Measurements from ENCODE around the gene TLL2. TPM values are rescaled to one million over a fixed set of nuclear protein-coding genes. Genes with fewer than 3 reads are reported as not detected.

Gene TLL2
- total RNA-seq, 3 donors from 2014 or later = not detected

- Mint-ChIP-seq H3K9me3 (no peaks in the 10 kb centered on the region), H3K4me1 (ENCODE audit: low read depth) (no peaks in the 10 kb centered on the region), H3K4me3 (no peak overlapping the region), H3K27me3 (ENCODE audit: low read depth) (peaks cover 8% of the 10 kb centered on the region), H3K36me3 (ENCODE audit: insufficient read depth) (no peaks in the 10 kb centered on the region)
- no peak for ATAC-seq
- DNase-seq = no peak
These were observed 123.3 kb downstream of the TLL2 start for GRCh38 chr10:96390460-96390864.

- H3K4me3 Mint-ChIP-seq = no peak overlapping the region
- peaks cover 8% of the 10 kb centered on the region for H3K27me3 Mint-ChIP-seq (ENCODE audit: low read depth)
- no peaks in the 10 kb centered on the region for H3K36me3 Mint-ChIP-seq (ENCODE audit: insufficient read depth)
- ATAC-seq (no peak), DNase-seq (no peak)
- H3K4me1 Mint-ChIP-seq (ENCODE audit: low read depth) = no peaks in the 10 kb centered on the region
- H3K9me3 Mint-ChIP-seq = no peaks in the 10 kb centered on the region
These were observed 123.9 kb downstream of the TLL2 start for GRCh38 chr10:96389785-96390184.

GRCh38 chr10:96387601-96388000 lies 126.1 kb downstream of the TLL2 start:
- Mint-ChIP-seq H3K4me1 (ENCODE audit: low read depth) (no peaks in the 10 kb centered on the region), H3K36me3 (ENCODE audit: insufficient read depth) (no peaks in the 10 kb centered on the region), H3K9me3 (no peaks in the 10 kb centered on the region), H3K27me3 (ENCODE audit: low read depth) (peaks cover 12% of the 10 kb centered on the region), H3K4me3 (no peak overlapping the region)
- no peak for ATAC-seq
- DNase-seq = no peak

GRCh38 chr10:96387161-96387560 lies 126.6 kb downstream of the TLL2 start:
- H3K4me3 Mint-ChIP-seq = no peak overlapping the region
- H3K4me1 Mint-ChIP-seq (ENCODE audit: low read depth) = no peaks in the 10 kb centered on the region
- no peaks in the 10 kb centered on the region for H3K9me3 Mint-ChIP-seq
- ATAC-seq (no peak), DNase-seq (no peak)
- no peaks in the 10 kb centered on the region for H3K36me3 Mint-ChIP-seq (ENCODE audit: insufficient read depth)
- peaks cover 12% of the 10 kb centered on the region for H3K27me3 Mint-ChIP-seq (ENCODE audit: low read depth)

DNA sequence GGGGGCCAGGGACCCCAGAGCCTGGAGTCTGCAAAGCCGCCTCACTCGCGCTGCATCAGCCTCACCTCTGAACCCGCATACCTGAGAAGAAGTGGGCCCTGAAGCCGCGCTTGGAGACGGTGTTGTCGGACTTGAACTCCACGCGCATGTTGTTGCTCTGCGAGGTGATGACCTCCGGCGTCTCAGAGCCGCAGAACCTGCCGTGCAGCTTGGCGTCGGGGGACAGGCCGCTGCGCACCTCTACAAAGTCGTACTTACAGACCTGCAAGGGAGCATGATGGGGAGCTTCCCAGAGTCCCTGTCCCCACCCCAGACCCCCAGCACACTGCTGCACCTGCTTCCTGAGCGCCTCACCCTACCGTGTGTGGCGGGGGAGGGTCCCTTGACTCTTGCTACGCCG lies 129.2 kb downstream of the TLL2 start:
- H3K4me3 Mint-ChIP-seq = no peak overlapping the region
- H3K27me3 Mint-ChIP-seq (ENCODE audit: low read depth) = peaks cover 15% of the 10 kb centered on the region
- no peaks in the 10 kb centered on the region for H3K9me3 Mint-ChIP-seq
- no peak for DNase-seq
- no peak for ATAC-seq
- no peaks in the 10 kb centered on the region for H3K4me1 Mint-ChIP-seq (ENCODE audit: low read depth)
- no peaks in the 10 kb centered on the region for H3K36me3 Mint-ChIP-seq (ENCODE audit: insufficient read depth)

GRCh38 chr10:96380821-96381220 lies 132.9 kb downstream of the TLL2 start:
- ATAC-seq = no peak
- Mint-ChIP-seq H3K27me3 (ENCODE audit: low read depth) (peaks cover 8% of the 10 kb centered on the region), H3K9me3 (no peaks in the 10 kb centered on the region), H3K4me1 (ENCODE audit: low read depth) (peaks cover under 1% of the 10 kb centered on the region), H3K4me3 (no peak overlapping the region), H3K36me3 (ENCODE audit: insufficient read depth) (no peaks in the 10 kb centered on the region)
- no peak for DNase-seq

GRCh38 chr10:96379758-96380157 lies 134.0 kb downstream of the TLL2 start:
- Mint-ChIP-seq H3K27me3 (ENCODE audit: low read depth) (peaks cover 8% of the 10 kb centered on the region), H3K4me1 (ENCODE audit: low read depth) (peaks cover 7% of the 10 kb centered on the region), H3K4me3 (no peak overlapping the region), H3K9me3 (no peaks in the 10 kb centered on the region), H3K36me3 (ENCODE audit: insufficient read depth) (no peaks in the 10 kb centered on the region)
- DNase-seq (no peak), ATAC-seq (no peak)

DNA sequence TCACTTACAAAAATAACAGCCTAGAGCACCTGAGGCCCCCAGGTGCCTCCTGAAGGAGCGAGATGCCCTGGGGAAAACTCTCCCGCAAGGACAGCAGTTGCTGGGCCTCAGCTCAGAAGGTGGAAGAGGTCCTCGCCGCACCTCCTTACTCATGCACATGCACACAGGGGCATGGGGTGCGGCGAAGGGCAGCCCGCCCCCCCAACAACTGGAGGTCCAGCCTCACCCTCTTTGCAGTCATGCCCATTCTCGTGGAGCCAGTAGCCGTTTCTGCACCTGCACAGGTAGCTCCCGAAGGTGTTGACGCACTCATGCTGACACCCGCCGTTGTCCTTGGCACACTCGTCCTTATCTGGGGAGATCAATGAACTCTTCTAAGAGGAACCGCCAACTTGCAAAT lies 135.0 kb downstream of the TLL2 start:
- ATAC-seq = no peak
- Mint-ChIP-seq H3K4me1 (ENCODE audit: low read depth) (peaks cover 7% of the 10 kb centered on the region), H3K36me3 (ENCODE audit: insufficient read depth) (no peaks in the 10 kb centered on the region)

DNA sequence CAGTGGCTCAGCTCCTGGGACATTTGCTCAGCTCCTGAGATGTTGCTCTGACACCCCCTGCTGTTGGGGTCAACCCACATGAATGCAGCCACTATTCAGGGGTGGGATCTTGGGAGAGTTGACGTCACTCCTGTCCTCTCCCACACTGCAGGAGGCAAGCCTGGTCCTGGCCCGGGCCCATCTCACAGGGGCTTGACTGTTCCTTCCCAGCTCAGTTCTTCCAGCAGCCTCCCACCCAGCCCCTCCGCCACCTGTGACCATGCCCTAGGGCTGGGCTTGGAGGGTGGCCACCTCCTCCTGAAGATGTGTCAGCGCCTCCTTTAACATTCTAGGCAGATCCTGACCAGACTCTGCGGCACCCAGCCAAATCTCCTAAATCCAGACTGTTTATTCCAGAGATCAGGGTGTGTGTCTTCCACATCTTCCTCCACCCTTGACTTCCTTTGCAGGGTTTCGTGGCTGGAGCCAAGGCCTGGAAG lies 135.9 kb downstream of the TLL2 start:
- DNase-seq = no peak
- Mint-ChIP-seq H3K27me3 (ENCODE audit: low read depth) (peaks cover 15% of the 10 kb centered on the region), H3K36me3 (ENCODE audit: insufficient read depth) (no peaks in the 10 kb centered on the region), H3K4me3 (no peak overlapping the region), H3K9me3 (no peaks in the 10 kb centered on the region), H3K4me1 (ENCODE audit: low read depth) (peaks cover 7% of the 10 kb centered on the region)
- ATAC-seq = no peak

More for the DNA sequence above, 135.0 kb downstream of the TLL2 start:
- no peak for DNase-seq
- H3K4me3 Mint-ChIP-seq = no peak overlapping the region
- H3K27me3 Mint-ChIP-seq (ENCODE audit: low read depth) = peaks cover 9% of the 10 kb centered on the region
- H3K9me3 Mint-ChIP-seq = no peaks in the 10 kb centered on the region

- DNase-seq (no peak), ATAC-seq (no peak)
- H3K4me3 Mint-ChIP-seq = no peak overlapping the region
- H3K27me3 Mint-ChIP-seq (ENCODE audit: low read depth) = peaks cover 22% of the 10 kb centered on the region
- H3K36me3 Mint-ChIP-seq (ENCODE audit: insufficient read depth) = no peaks in the 10 kb centered on the region
- H3K4me1 Mint-ChIP-seq (ENCODE audit: low read depth) = peaks cover 7% of the 10 kb centered on the region
- no peaks in the 10 kb centered on the region for H3K9me3 Mint-ChIP-seq
These were observed 137.2 kb downstream of the TLL2 start for GRCh38 chr10:96376483-96376882.

GRCh38 chr10:96374985-96375830 lies 138.5 kb downstream of the TLL2 start:
- no peaks in the 10 kb centered on the region for H3K36me3 Mint-ChIP-seq (ENCODE audit: insufficient read depth)
- H3K9me3 Mint-ChIP-seq = no peaks in the 10 kb centered on the region
- ATAC-seq = peak; percentile 89 to 92
- peaks cover 19% of the 10 kb centered on the region for H3K27me3 Mint-ChIP-seq (ENCODE audit: low read depth)
- DNase-seq = peak; percentile 60
- H3K4me1 Mint-ChIP-seq (ENCODE audit: low read depth) = peaks cover 7% of the 10 kb centered on the region
- peak overlapping the region; percentile 77 for H3K4me3 Mint-ChIP-seq

- H3K9me3 Mint-ChIP-seq = no peaks in the 10 kb centered on the region
- H3K4me1 Mint-ChIP-seq (ENCODE audit: low read depth) = peaks cover 7% of the 10 kb centered on the region
- ATAC-seq (no peak), DNase-seq (no peak)
- H3K36me3 Mint-ChIP-seq (ENCODE audit: insufficient read depth) = no peaks in the 10 kb centered on the region
- H3K27me3 Mint-ChIP-seq (ENCODE audit: low read depth) = peaks cover 19% of the 10 kb centered on the region
- peak overlapping the region; percentile 77 for H3K4me3 Mint-ChIP-seq
These were observed 139.1 kb downstream of the TLL2 start for GRCh38 chr10:96374639-96374984.

- no peak for DNase-seq
- Mint-ChIP-seq H3K4me3 (no peak overlapping the region), H3K27me3 (ENCODE audit: low read depth) (peaks cover 19% of the 10 kb centered on the region), H3K4me1 (ENCODE audit: low read depth) (peaks cover 7% of the 10 kb centered on the region), H3K36me3 (ENCODE audit: insufficient read depth) (no peaks in the 10 kb centered on the region), H3K9me3 (no peaks in the 10 kb centered on the region)
- no peak for ATAC-seq
These were observed 139.7 kb downstream of the TLL2 start for GRCh38 chr10:96374004-96374403.

DNA sequence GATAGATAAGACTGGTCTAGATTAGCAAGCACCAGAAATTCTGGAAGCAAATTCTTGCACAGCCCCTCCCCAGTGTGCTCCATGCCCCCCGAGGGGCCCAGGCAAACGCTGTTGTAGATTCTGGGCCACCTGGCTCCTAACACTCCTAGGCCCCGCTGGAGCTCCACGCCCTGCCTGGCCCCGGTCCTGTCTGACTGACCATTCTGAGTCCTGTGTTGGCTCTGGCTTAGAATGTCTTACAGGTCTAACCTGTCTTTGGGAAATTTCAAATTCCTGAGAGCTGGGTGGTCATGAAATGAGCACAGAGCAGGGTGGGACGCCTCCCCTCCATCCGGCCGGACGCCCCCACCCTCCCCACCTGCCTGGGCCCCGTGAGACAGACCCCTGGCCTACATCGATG lies 142.4 kb downstream of the TLL2 start:
- H3K27me3 Mint-ChIP-seq (ENCODE audit: low read depth) = peaks cover 19% of the 10 kb centered on the region
- DNase-seq (no peak), ATAC-seq (no peak)
- H3K36me3 Mint-ChIP-seq (ENCODE audit: insufficient read depth) = no peaks in the 10 kb centered on the region
- no peak overlapping the region for H3K4me3 Mint-ChIP-seq
- H3K9me3 Mint-ChIP-seq = no peaks in the 10 kb centered on the region
- peaks cover 7% of the 10 kb centered on the region for H3K4me1 Mint-ChIP-seq (ENCODE audit: low read depth)

GRCh38 chr10:96370584-96371157 lies 143.1 kb downstream of the TLL2 start:
- ATAC-seq = no peak
- peaks cover 19% of the 10 kb centered on the region for H3K27me3 Mint-ChIP-seq (ENCODE audit: low read depth)
- peaks cover 5% of the 10 kb centered on the region for H3K4me1 Mint-ChIP-seq (ENCODE audit: low read depth)
- H3K36me3 Mint-ChIP-seq (ENCODE audit: insufficient read depth) = no peaks in the 10 kb centered on the region
- H3K4me3 Mint-ChIP-seq = no peak overlapping the region
- peak; percentile 45 for DNase-seq
- no peaks in the 10 kb centered on the region for H3K9me3 Mint-ChIP-seq

Measured in activated T-cell treated with anti-CD3 and anti-CD28 coated beads, Interleukin-2, amount 50 U/mL, for 4 hours (primary cell).